ENCODE data around the gene FAM168A. TPM values are rescaled to one million over a fixed set of nuclear protein-coding genes. Genes with fewer than 3 reads are reported as not detected.

Gene FAM168A
- total RNA-seq, 2 experiments from 2014 or later: 10.1 to 23.7 TPM

- Histone ChIP-seq H3K9me2 (ENCODE audit: insufficient read depth, low read length) (no peaks in the 10 kb centered on the region), H3K9me3 (ENCODE audit: low read length) (no peaks in the 10 kb centered on the region), H4K20me1 (ENCODE audit: insufficient read depth, low read length) (no peaks in the 10 kb centered on the region), H3K4me2 (ENCODE audit: low read length) (no peak overlapping the region), H3K4me1 (ENCODE audit: insufficient read depth, low read length, poor library complexity, severe bottlenecking) (no peaks in the 10 kb centered on the region), H3K36me3 (ENCODE audit: insufficient read depth, low read length) (no peaks in the 10 kb centered on the region), H2AFZ (ENCODE audit: low read length) (no peak overlapping the region), H3K27ac (ENCODE audit: low read depth, low read length, poor library complexity, severe bottlenecking) (no peak overlapping the region), H3K4me3 (ENCODE audit: low read depth, low read length, poor library complexity, severe bottlenecking) (no peak overlapping the region), H3K79me2 (ENCODE audit: insufficient read depth, low read depth, low read length) (no peaks in the 10 kb centered on the region)
- no TSS peak for BruUV-seq (replicated peaks)
- TF ChIP-seq CTCF (conservative IDR thresholded peaks at IDR 0.05; ENCODE audit: low read length) (no peak), EZH2phosphoT487 (IDR thresholded peaks at IDR 0.05; ENCODE audit: borderline replicate concordance, low read depth, low read length) (no peak)
- ChIA-PET POLR2A (interaction anchor here (0.6 to 1.0 kb wide), 2 partner anchors 169 to 221 kb away, joined by 3 to 8 read pairs; no protein-coding TSS in a partner anchor), CTCF (ENCODE audit: unreplicated experiment) (no interaction called here)
- intact Hi-C loops (cut with micrococcal nuclease; ENCODE audit: unreplicated experiment): no loop called here
- no peak for DNase-seq (ENCODE audit: low spot score)
These were observed 38.3 kb upstream of the FAM168A start for GRCh38 chr11:73636249-73636648.

GRCh38 chr11:73635721-73636120 lies 37.8 kb upstream of the FAM168A start:
- H4K20me1 ChIP-seq (ENCODE audit: insufficient read depth, low read length): no peaks in the 10 kb centered on the region
- H3K4me2 ChIP-seq (ENCODE audit: low read length): no peak overlapping the region
- intact Hi-C loops (cut with micrococcal nuclease; ENCODE audit: unreplicated experiment): no loop called here
- H3K36me3 ChIP-seq (ENCODE audit: insufficient read depth, low read length): no peaks in the 10 kb centered on the region
- H3K27ac ChIP-seq (ENCODE audit: low read depth, low read length, poor library complexity, severe bottlenecking): no peak overlapping the region
- no peak overlapping the region for H2AFZ ChIP-seq (ENCODE audit: low read length)
- no peak for DNase-seq (ENCODE audit: low spot score)
- BruUV-seq (replicated peaks): no TSS peak
- ChIA-PET CTCF (ENCODE audit: unreplicated experiment) (no interaction called here), POLR2A (no interaction called here)
- H3K4me1 ChIP-seq (ENCODE audit: insufficient read depth, low read length, poor library complexity, severe bottlenecking): no peaks in the 10 kb centered on the region
- no peaks in the 10 kb centered on the region for H3K79me2 ChIP-seq (ENCODE audit: insufficient read depth, low read depth, low read length)
- no peaks in the 10 kb centered on the region for H3K9me3 ChIP-seq (ENCODE audit: low read length)
- no peaks in the 10 kb centered on the region for H3K9me2 ChIP-seq (ENCODE audit: insufficient read depth, low read length)
- TF ChIP-seq CTCF (conservative IDR thresholded peaks at IDR 0.05; ENCODE audit: low read length) (no peak), EZH2phosphoT487 (IDR thresholded peaks at IDR 0.05; ENCODE audit: borderline replicate concordance, low read depth, low read length) (no peak)
- no peak overlapping the region for H3K4me3 ChIP-seq (ENCODE audit: low read depth, low read length, poor library complexity, severe bottlenecking)

GRCh38 chr11:73633999-73634398 lies 36.1 kb upstream of the FAM168A start:
- H3K9me3 ChIP-seq (ENCODE audit: low read length): no peaks in the 10 kb centered on the region
- H3K36me3 ChIP-seq (ENCODE audit: insufficient read depth, low read length): no peaks in the 10 kb centered on the region
- DNase-seq (ENCODE audit: low spot score): no peak
- intact Hi-C loops (cut with micrococcal nuclease; ENCODE audit: unreplicated experiment): no loop called here
- H2AFZ ChIP-seq (ENCODE audit: low read length): no peak overlapping the region
- no peak overlapping the region for H3K4me2 ChIP-seq (ENCODE audit: low read length)
- no peaks in the 10 kb centered on the region for H4K20me1 ChIP-seq (ENCODE audit: insufficient read depth, low read length)
- TF ChIP-seq CTCF (conservative IDR thresholded peaks at IDR 0.05; ENCODE audit: low read length) (no peak), EZH2phosphoT487 (IDR thresholded peaks at IDR 0.05; ENCODE audit: borderline replicate concordance, low read depth, low read length) (no peak)
- no peaks in the 10 kb centered on the region for H3K9me2 ChIP-seq (ENCODE audit: insufficient read depth, low read length)
- ChIA-PET POLR2A (no interaction called here), CTCF (ENCODE audit: unreplicated experiment) (no interaction called here)
- BruUV-seq (replicated peaks): no TSS peak
- H3K4me1 ChIP-seq (ENCODE audit: insufficient read depth, low read length, poor library complexity, severe bottlenecking): no peaks in the 10 kb centered on the region
- H3K4me3 ChIP-seq (ENCODE audit: low read depth, low read length, poor library complexity, severe bottlenecking): no peak overlapping the region
- no peaks in the 10 kb centered on the region for H3K79me2 ChIP-seq (ENCODE audit: insufficient read depth, low read depth, low read length)
- H3K27ac ChIP-seq (ENCODE audit: low read depth, low read length, poor library complexity, severe bottlenecking): no peak overlapping the region
